GM18505 (cell line): ENCODE results near the gene SOX4.

Source experiments
- ATAC-seq: cut with Tn5 transposase; IDR thresholded peaks from one replicate; pipeline ENCODE4 v1.9.1; 2021; ENCODE audit not compliant: unreplicated experiment
- POLR2A ChIP-seq: IDR thresholded peaks from 4 replicates; pipeline ENCODE4 v1.6.1; 2011; ENCODE audit warnings: borderline replicate concordance; ENCODE audit not compliant: insufficient read depth, insufficient read length; ENCODE audit errors: extremely low read depth

The SOX4 gene

GRCh38 chr6:21596949-21597682, 3.6 kb downstream of the SOX4 start:
- no peak for TF ChIP-seq POLR2A
- ATAC-seq: no peak

GRCh38 chr6:21597801-21598673, 4.5 kb downstream of the SOX4 start:
- ATAC-seq: no peak
- TF ChIP-seq POLR2A: no peak

GRCh38 chr6:21598674-21599023, 5.1 kb downstream of the SOX4 start:
- no peak for ATAC-seq
- TF ChIP-seq POLR2A: no peak

DNA sequence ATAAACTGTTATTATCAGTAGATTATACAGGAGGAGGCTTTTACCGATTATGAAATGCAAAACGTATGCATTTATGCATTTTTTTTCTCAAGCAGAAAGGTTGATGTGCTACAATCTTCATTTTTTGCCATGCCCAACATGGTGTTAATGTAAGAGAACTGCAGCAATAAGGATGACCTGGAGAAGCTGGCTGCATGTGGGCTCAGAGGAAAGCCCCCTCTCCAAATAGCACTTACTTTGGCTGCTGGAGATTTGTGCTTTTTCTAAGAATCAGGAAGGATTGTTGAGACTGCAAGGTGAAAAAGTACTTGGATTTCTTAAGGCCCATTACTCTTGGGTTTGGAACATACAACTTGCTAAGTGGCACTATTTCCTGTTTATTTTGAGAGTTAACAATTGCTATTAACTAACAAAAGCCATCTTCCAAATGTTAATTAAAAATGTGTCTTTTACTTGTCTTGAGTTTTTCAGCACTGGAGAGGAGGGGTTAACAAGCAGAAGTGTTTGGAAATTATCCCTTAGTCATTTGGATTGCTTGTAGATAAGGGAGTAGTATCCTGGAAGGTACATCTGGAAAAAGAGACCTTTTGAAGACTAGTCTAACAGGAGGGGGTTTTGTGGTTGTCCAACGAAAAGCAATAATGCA, 5.6 kb downstream of the SOX4 start:
- no peak for ATAC-seq

DNA sequence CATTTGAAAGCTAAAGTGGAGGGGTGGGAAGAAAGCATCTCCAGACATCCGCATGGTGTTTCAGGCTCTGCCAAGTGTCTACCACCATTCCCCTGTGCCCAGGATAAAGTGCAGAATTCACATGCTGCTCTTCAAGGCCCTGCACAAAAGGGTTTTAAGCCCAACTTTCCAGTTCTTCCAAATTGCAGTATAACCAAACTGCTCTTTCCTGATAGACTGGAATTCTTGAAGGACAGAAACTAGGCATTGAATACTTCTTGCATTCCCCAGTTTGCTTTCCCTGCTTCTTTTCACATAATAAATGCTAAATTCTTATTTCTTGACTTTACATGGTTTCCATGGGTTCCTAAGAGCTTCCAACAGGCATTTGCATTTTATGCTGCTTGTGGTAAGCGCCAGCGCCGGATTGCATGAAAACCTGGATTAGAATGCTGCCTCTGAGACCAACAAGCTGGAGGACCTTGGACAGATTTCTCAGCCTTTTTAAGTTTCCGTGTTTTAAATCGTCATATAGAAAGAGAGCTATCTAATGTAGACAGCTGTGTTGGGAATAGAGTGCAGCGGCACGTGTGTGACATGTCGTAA, 7.9 kb downstream of the SOX4 start:
- TF ChIP-seq POLR2A: no peak
- no peak for ATAC-seq

More for the DNA sequence above, 5.6 kb downstream of the SOX4 start:
- TF ChIP-seq POLR2A: no peak

GRCh38 chr6:21601932-21602390, 8.4 kb downstream of the SOX4 start:
- TF ChIP-seq POLR2A: no peak
- no peak for ATAC-seq

DNA sequence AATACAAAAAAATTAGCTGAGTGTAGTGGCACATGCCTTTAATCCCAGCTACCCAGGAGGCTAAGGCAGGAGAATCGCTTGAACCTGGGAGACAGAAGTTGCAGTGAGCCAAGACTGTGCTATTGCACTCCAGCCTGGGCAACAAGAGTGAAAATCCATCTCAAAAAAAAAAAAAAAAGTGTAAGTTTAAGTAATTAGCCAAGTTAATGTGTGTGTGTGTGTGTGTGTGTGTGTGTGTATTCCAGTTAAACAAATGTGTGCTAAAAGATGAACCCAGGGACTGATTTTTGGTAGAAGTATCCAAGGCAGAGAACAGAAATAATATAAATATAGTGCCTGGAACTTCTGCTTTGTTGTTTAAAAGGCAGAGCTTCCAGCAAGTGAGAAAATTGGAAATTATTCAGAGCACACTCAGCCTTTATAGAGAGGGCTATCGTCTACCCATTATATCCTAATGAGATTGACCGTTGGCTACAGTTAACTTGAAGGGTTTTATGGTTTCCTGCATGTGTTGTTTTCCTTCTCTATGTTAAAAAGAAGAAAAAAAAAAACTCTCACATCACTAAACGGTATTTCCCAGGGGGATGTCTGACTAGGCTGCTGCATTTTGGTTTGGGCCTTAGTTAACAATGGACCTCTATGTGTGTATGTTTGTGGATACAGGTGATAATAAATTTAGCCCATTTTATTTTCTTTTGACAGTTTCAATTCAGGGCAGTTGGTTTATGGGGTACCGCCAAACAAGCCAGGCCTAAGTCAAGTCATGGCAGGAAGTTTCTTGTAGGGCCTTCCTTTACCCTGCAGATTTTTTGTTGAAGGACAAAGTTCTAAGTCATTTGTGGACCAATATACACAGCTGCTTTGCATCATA, 9.8 kb downstream of the SOX4 start:
- no peak for TF ChIP-seq POLR2A
- ATAC-seq: no peak

GRCh38 chr6:21604081-21604480, 10.5 kb downstream of the SOX4 start:
- ATAC-seq: no peak
- TF ChIP-seq POLR2A: no peak

DNA sequence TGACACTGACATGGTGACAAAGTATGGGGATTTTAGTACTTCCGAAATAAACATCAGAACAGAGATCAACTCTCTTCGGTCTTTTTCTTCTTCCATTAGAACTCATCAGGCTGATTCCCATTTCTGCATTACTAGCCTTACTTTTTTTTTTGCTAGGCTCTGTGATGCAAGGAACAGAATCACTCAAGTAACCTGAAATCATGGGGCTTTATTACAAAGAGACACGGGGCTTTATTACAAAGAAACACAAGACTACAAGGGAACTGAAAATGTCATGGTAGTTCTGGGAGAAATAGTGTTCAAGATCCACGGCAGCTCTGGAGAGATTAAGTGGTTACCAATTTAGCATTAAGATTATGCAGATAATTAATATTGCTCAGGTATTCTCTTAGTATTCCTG, 11.6 kb downstream of the SOX4 start:
- no peak for ATAC-seq

DNA sequence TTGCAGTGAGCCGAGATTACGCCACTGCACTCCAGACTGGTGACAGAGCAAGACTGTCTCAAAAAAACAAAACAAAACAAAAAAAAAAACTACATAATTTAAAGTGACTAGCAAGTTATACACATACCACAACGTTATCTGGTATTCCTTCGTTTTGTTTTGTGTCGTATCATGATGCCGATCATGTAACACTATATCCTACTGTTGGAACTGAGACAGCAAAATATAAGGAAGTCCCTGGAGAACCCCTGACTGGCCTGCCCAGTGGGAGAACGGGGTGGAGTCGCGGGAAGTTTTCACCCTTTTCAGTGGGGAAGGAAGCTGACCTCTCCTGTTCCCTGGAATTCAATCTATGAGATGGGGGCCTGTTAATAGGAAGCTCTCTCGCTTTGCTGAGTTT, 15.1 kb downstream of the SOX4 start:
- no peak for ATAC-seq
- no peak for TF ChIP-seq POLR2A

More for the DNA sequence above, 11.6 kb downstream of the SOX4 start:
- TF ChIP-seq POLR2A: no peak

DNA sequence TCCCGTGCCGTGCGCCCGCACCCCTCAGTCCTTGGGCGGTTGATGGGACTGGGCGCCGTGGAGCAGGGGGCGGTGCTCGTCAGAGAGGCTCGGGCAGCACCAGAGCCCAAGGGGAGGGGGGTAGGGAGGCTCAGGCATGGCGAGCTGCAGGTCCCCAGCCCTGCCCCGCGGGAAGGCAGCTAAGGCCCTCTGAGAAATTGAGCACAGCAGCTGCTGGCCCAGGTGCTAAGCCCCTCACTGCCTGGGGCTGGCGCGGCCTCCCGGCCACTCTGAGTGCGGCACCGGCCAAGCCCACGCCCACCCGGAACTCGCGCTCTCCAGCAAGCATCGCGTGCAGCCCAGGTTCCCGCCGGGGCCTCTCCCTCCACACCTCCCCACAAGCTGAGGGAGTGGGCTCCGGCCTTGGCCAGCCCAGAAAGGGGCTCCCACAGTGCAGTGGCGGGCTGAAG, 16.4 kb downstream of the SOX4 start:
- no peak for TF ChIP-seq POLR2A

DNA sequence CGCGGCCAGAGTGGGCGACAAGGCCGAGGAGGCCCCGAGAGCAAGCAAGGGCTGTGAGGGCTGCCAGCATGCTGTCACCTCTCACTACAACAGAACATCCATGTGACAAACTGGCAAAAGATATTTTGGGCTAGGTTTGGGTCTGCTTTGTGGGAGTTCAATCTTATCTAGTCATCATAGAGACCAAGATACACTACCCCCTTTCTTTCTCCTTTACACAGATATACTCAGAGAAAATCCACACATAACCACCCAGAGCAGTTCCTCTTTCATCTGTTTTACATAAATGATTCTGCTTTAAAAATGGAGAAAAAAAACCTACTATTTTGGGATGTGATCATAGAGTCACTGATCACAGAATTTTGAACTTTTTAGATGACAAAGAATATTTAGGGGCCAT, 16.8 kb downstream of the SOX4 start:
- ATAC-seq: peak; percentile 84
- TF ChIP-seq POLR2A: no peak

More for the DNA sequence above, 16.4 kb downstream of the SOX4 start:
- ATAC-seq: no peak
